ENCODE data around the gene GAGE12G. TPM values are rescaled to one million over a fixed set of nuclear protein-coding genes. Genes with fewer than 3 reads are reported as not detected.

Gene GAGE12G, protein sequence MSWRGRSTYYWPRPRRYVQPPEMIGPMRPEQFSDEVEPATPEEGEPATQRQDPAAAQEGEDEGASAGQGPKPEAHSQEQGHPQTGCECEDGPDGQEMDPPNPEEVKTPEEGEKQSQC
- total RNA-seq (2022; extraction: Qiagen RNA extraction; ENCODE audit: low read depth), result not detected in 5 replicates

GRCh38 chrX:49570100-49570499 is at the start of gene GAGE12G:
GAGE12G (plus strand) TSS chrX:49570400; CDS start chrX:49571555, 1,155 bp downstream.

DNA sequence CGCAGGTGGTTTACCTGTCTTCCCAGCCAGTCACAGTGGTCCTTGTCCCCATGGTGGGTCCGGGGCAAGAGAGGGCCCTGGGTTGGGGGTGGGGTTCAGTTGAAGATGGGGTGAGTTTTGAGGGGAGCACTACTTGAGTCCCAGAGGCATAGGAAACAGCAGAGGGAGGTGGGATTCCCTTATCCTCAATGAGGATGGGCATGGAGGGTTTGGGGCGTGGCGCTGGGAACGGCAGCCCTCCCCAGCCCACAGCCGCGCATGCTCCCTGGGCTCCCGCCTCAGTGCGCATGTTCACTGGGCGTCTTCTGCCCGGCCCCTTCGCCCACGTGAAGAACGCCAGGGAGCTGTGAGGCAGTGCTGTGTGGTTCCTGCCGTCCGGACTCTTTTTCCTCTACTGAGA is 38.3 kb upstream of the GAGE12G start, which contains the start of gene GAGE12C:
Gene GAGE12C, plus strand, starts transcription at position 301 of the 400 bp plus-strand sequence. CDS start 1,155 bp downstream, outside the sequence.

GRCh38 chrX:49541433-49541832 is 28.8 kb upstream of the GAGE12G start, which contains the start of gene GAGE12D:
GAGE12D (plus strand) TSS chrX:49541733; CDS start chrX:49542888, 1,155 bp downstream.

DNA sequence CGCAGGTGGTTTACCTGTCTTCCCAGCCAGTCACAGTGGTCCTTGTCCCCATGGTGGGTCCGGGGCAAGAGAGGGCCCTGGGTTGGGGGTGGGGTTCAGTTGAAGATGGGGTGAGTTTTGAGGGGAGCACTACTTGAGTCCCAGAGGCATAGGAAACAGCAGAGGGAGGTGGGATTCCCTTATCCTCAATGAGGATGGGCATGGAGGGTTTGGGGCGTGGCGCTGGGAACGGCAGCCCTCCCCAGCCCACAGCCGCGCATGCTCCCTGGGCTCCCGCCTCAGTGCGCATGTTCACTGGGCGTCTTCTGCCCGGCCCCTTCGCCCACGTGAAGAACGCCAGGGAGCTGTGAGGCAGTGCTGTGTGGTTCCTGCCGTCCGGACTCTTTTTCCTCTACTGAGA is 19.2 kb upstream of the GAGE12G start, which contains the start of gene GAGE12E:
Gene GAGE12E, plus strand, starts transcription at position 301 of the 400 bp plus-strand sequence. CDS start 1,155 bp downstream, outside the sequence.

GRCh38 chrX:49560542-49560941 is 9.7 kb upstream of the GAGE12G start, which contains the start of gene GAGE12F:
GAGE12F (plus strand) TSS chrX:49560842; CDS start chrX:49561997, 1,155 bp downstream.

GRCh38 chrX:49579649-49580048 is 9.4 kb downstream of the GAGE12G start, which contains the start of gene GAGE12H:
GAGE12H (plus strand) TSS chrX:49579949; CDS start chrX:49581104, 1,155 bp downstream.

DNA sequence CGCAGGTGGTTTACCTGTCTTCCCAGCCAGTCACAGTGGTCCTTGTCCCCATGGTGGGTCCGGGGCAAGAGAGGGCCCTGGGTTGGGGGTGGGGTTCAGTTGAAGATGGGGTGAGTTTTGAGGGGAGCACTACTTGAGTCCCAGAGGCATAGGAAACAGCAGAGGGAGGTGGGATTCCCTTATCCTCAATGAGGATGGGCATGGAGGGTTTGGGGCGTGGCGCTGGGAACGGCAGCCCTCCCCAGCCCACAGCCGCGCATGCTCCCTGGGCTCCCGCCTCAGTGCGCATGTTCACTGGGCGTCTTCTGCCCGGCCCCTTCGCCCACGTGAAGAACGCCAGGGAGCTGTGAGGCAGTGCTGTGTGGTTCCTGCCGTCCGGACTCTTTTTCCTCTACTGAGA is 19.0 kb downstream of the GAGE12G start, which contains the start of gene GAGE2A:
Gene GAGE2A, plus strand, starts transcription at position 301 of the 400 bp plus-strand sequence. CDS start 1,155 bp downstream, outside the sequence.

DNA sequence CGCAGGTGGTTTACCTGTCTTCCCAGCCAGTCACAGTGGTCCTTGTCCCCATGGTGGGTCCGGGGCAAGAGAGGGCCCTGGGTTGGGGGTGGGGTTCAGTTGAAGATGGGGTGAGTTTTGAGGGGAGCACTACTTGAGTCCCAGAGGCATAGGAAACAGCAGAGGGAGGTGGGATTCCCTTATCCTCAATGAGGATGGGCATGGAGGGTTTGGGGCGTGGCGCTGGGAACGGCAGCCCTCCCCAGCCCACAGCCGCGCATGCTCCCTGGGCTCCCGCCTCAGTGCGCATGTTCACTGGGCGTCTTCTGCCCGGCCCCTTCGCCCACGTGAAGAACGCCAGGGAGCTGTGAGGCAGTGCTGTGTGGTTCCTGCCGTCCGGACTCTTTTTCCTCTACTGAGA is 28.5 kb downstream of the GAGE12G start, which contains the start of gene GAGE1:
Gene GAGE1, plus strand, starts transcription at position 301 of the 400 bp plus-strand sequence. CDS start 1,155 bp downstream, outside the sequence.

Other genes starting within 250 kb of the GAGE12G start
- not detected in 5 replicates for gene GAGE12J, start 248.4 kb upstream of the GAGE12G start, total RNA-seq (2022; extraction: Qiagen RNA extraction; ENCODE audit: low read depth)
- gene GAGE13, start 238.8 kb upstream of the GAGE12G start, total RNA-seq (2022; extraction: Qiagen RNA extraction; ENCODE audit: low read depth), result not detected in 5 replicates
- gene GAGE12C, start 38.2 kb upstream of the GAGE12G start, total RNA-seq (2022; extraction: Qiagen RNA extraction; ENCODE audit: low read depth), result not detected in 5 replicates
- not detected in 5 replicates for gene GAGE12D, start 28.7 kb upstream of the GAGE12G start, total RNA-seq (2022; extraction: Qiagen RNA extraction; ENCODE audit: low read depth)
- not detected in 5 replicates for gene GAGE12E, start 19.1 kb upstream of the GAGE12G start, total RNA-seq (2022; extraction: Qiagen RNA extraction; ENCODE audit: low read depth)
- gene GAGE12F, start 9.6 kb upstream of the GAGE12G start, total RNA-seq (2022; extraction: Qiagen RNA extraction; ENCODE audit: low read depth), result not detected in 5 replicates
- not detected in 5 replicates for gene GAGE12H, start 9.5 kb downstream of the GAGE12G start, total RNA-seq (2022; extraction: Qiagen RNA extraction; ENCODE audit: low read depth)
- gene GAGE2A, start 19.1 kb downstream of the GAGE12G start, total RNA-seq (2022; extraction: Qiagen RNA extraction; ENCODE audit: low read depth), result not detected in 5 replicates
- not detected in 5 replicates for gene GAGE1, start 28.6 kb downstream of the GAGE12G start, total RNA-seq (2022; extraction: Qiagen RNA extraction; ENCODE audit: low read depth)
- gene PAGE1, start 125.6 kb downstream of the GAGE12G start, total RNA-seq (2022; extraction: Qiagen RNA extraction; ENCODE audit: low read depth), result 0.27 TPM in 1 of 5 replicates, not detected in the others